ENCODE data around the gene GIMAP8.

DNA sequence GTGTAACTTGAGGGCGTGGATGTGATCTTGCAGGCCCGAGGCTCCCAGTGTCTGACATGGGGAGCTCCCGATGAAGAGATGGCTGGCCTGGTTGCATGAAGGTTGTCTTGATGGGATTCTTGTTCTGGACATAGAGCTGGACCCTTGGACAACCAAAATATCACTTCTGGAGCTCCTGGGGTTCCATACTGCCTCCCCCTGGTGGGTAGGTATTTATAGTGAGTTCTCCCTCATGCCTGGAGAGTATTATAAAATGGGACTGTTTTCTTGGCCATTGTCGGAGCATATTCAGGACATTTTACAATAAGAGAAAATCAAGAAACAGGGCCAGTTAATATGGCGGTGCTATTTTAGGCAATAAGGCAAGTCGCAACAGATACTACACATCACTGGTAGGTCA lies 32.6 kb upstream of the GIMAP8 start:
- TF ChIP-seq, protein P1, sequence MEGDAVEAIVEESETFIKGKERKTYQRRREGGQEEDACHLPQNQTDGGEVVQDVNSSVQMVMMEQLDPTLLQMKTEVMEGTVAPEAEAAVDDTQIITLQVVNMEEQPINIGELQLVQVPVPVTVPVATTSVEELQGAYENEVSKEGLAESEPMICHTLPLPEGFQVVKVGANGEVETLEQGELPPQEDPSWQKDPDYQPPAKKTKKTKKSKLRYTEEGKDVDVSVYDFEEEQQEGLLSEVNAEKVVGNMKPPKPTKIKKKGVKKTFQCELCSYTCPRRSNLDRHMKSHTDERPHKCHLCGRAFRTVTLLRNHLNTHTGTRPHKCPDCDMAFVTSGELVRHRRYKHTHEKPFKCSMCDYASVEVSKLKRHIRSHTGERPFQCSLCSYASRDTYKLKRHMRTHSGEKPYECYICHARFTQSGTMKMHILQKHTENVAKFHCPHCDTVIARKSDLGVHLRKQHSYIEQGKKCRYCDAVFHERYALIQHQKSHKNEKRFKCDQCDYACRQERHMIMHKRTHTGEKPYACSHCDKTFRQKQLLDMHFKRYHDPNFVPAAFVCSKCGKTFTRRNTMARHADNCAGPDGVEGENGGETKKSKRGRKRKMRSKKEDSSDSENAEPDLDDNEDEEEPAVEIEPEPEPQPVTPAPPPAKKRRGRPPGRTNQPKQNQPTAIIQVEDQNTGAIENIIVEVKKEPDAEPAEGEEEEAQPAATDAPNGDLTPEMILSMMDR (IDR thresholded peaks at IDR 0.05) = no peak
- no peak for TF ChIP-seq POLR2A (IDR thresholded peaks at IDR 0.05)

Measured in heart left ventricle (tissue), 13 donors.